Activated T-helper 17 cell treated with anti-CD3 and anti-CD28 coated beads, Interleukin-2, amount 50 U/mL, for 72 hours (primary cell): ENCODE data around the gene SBK2. TPM values are rescaled to one million over a fixed set of nuclear protein-coding genes. Genes with fewer than 3 reads are reported as not detected.
"Not testable (repeated sequence)": the region's sequence is repeated elsewhere in the genome, so short reads cannot be mapped to it uniquely, and the experiment has no call there.

Source experiments
- ATAC-seq: fragments of 150-1000 bp; cut with Tn5 transposase; replicated peaks from 2 replicates; pipeline ENCODE4 v1.10.0; 2021; ENCODE audit warnings: mild to moderate bottlenecking, moderate library complexity
- H3K27ac Mint-ChIP-seq: one replicate; pipeline ENCODE4 v1.8.0; 2022; ENCODE audit warnings: mixed read lengths
- H3K27me3 Mint-ChIP-seq: one replicate; pipeline ENCODE4 v1.8.0; 2022; ENCODE audit warnings: mixed read lengths
- H3K36me3 Mint-ChIP-seq: one replicate; pipeline ENCODE4 v1.8.0; 2022; ENCODE audit warnings: low read depth, mild to moderate bottlenecking, mixed read lengths
- H3K4me1 Mint-ChIP-seq: one replicate; pipeline ENCODE4 v1.8.0; 2022; ENCODE audit warnings: mixed read lengths
- H3K4me3 Mint-ChIP-seq: one replicate; pipeline ENCODE4 v1.8.0; 2022; ENCODE audit warnings: mild to moderate bottlenecking, mixed read lengths
- H3K9me3 Mint-ChIP-seq: one replicate; pipeline ENCODE4 v1.8.0; 2022; ENCODE audit warnings: mixed read lengths
- total RNA-seq, 2 donors: library from RNA; stranded (reverse); gene quantifications; one replicate each; pipeline ENCODE4 v1.2.3, GENCODE V29; 2022

SBK2 gene, protein sequence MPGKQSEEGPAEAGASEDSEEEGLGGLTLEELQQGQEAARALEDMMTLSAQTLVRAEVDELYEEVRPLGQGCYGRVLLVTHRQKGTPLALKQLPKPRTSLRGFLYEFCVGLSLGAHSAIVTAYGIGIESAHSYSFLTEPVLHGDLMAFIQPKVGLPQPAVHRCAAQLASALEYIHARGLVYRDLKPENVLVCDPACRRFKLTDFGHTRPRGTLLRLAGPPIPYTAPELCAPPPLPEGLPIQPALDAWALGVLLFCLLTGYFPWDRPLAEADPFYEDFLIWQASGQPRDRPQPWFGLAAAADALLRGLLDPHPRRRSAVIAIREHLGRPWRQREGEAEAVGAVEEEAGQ
- not detected for total RNA-seq

GRCh38 chr19:55536951-55537740 is at the start of gene SBK2:
Gene SBK2 (minus strand): TSS chr19:55537133. CDS start chr19:55536294, 839 bp downstream.
- H3K4me3 Mint-ChIP-seq, result no peak within 1 kb of the TSS
- H3K4me1 Mint-ChIP-seq, result no peaks in the 10 kb centered on the region
- no peaks in the 10 kb centered on the region for H3K9me3 Mint-ChIP-seq
- H3K27me3 Mint-ChIP-seq, result no peaks in the 10 kb centered on the region
- no peak for ATAC-seq
- H3K27ac Mint-ChIP-seq, result no peak within 1 kb of the TSS
- no peaks in the 10 kb centered on the region for H3K36me3 Mint-ChIP-seq

DNA sequence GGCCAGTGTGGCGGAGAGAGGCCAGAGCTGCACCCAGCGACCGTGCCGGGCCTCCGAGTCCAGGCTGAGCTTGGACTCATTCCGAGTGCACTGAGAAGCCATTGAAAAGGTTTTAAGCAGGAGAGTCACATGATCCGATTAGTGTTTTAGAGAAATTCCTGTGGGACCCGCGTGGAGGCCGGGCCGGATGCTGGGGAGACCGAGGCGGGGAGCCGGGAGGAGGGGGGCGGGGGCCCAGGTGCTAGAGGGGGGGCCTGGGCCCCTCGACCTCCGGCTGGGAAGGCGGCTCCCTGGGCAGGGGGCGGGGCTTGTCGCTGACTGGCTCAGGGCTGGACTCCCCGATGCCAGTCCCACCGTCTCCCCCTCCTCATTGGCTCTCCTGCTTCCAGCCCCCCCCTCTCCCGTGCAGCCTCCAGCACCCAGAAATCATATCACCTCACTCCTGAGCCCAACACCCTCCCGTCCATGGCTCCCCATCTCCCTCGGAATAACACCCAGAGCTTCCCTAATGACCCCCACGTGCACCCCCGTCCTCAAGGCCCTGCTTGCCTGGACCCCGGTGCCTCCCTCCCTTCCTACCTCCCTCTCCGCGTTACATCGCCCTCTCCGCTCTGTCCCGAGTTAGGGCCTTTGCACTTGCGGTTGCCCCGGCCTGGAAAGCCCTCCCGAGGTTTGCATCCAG is 48.9 kb upstream of the SBK2 start:
- H3K9me3 Mint-ChIP-seq, result no peaks in the 10 kb centered on the region
- no peaks in the 10 kb centered on the region for H3K27me3 Mint-ChIP-seq
- H3K4me1 Mint-ChIP-seq, result peaks cover 17% of the 10 kb centered on the region
- H3K27ac Mint-ChIP-seq, result peak overlapping the region; percentile 9
- ATAC-seq, result peak; percentile 24
- peak overlapping the region; percentile 80 for H3K4me3 Mint-ChIP-seq
- H3K36me3 Mint-ChIP-seq, result no peaks in the 10 kb centered on the region

DNA sequence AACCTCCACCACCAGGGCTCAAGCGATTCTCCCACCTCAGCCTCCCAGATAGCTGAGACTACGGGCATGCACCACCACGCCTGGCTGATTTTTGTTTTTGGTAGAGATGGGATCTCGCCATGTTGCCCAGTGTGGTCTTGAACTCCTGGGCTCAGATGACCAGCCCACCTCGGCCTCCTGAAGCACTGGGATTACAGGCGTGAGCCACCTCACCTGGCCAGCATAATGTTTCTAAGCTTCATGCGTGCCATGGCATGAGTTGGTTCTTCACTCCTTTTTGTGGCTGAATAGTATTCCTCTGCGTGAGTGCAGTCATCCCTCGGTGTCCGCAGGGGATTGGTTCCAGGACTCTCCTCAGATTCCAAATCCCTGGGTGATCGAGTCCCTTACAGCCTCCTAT is 47.9 kb upstream of the SBK2 start:
- no peaks in the 10 kb centered on the region for H3K9me3 Mint-ChIP-seq
- ATAC-seq, result no peak
- peak overlapping the region; percentile 80 for H3K4me3 Mint-ChIP-seq
- peaks cover 20% of the 10 kb centered on the region for H3K4me1 Mint-ChIP-seq
- no peaks in the 10 kb centered on the region for H3K27me3 Mint-ChIP-seq
- H3K36me3 Mint-ChIP-seq, result peaks cover 4% of the 10 kb centered on the region
- peak overlapping the region; percentile 9 for H3K27ac Mint-ChIP-seq

DNA sequence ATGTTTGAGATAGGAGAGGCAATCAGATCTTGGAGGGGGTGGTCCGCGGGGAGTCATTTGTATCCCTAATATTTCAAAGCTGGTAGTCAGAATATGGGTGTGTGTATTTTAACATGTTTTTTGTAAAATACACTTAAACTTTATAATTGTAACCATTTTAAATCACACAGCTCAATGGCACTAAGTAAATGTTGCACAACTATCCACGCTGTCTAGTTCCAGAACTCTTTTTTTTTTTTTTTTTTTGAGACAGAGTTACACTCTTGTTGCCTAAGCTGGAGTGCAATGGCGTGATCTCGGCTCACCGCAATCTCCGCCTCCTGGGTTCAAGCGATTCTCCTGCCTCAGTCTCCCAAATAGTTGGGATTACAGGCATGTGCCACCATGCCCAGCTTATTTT is 47.0 kb upstream of the SBK2 start:
- not testable (repeated sequence) for H3K36me3 Mint-ChIP-seq, H3K4me3 Mint-ChIP-seq, H3K27ac Mint-ChIP-seq, ATAC-seq, H3K27me3 Mint-ChIP-seq, H3K9me3 Mint-ChIP-seq
- H3K4me1 Mint-ChIP-seq, result peaks cover 25% of the 10 kb centered on the region

- not testable (repeated sequence) for H3K9me3 Mint-ChIP-seq, ATAC-seq, H3K36me3 Mint-ChIP-seq, H3K27me3 Mint-ChIP-seq, H3K27ac Mint-ChIP-seq
- Mint-ChIP-seq H3K4me1 (peaks cover 25% of the 10 kb centered on the region), H3K4me3 (peak overlapping the region; percentile 79)
Observed at GRCh38 chr19:55582284-55582683, 45.4 kb upstream of the SBK2 start.

- Mint-ChIP-seq H3K36me3 (peaks cover 10% of the 10 kb centered on the region), H3K9me3 (no peaks in the 10 kb centered on the region), H3K27me3 (no peaks in the 10 kb centered on the region), H3K4me1 (peaks cover 25% of the 10 kb centered on the region), H3K27ac (peak overlapping the region; percentile 89), H3K4me3 (peak overlapping the region; percentile 79)
- peak; percentile 20 for ATAC-seq
Observed at GRCh38 chr19:55581823-55582223, 44.9 kb upstream of the SBK2 start.

DNA sequence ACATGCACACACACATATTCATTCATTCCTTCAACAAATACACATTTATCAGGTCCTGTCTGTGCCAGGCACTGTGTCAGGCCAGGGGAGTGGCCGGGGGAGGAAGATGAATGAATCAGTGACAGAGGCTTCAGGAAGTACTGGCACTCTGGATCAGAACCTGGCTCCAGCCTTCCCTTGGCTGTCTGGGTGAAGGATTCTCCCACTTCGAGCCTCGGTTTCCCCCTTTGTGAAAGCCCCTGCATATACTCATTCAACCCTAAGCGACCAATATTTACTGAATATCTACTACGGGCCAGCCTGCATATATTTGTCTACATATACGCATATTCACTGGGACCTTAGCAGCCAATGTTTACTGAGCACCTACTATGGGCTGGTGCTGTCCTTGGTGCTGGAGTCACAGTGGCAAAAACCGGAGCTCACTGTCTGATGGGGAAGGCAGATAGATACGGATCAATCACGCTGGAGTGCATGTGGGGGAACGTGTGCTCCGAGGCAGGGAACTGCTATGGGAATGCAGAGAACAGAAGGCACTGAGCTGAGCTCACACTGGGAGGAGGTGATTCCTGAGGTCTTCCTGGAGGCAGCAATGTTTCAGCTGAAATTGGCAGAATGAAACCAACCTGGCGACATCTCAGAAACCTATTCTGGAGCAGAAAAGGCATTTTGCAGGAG is 44.4 kb upstream of the SBK2 start:
- Mint-ChIP-seq H3K4me3 (peak overlapping the region; percentile 79), H3K9me3 (no peaks in the 10 kb centered on the region), H3K4me1 (peaks cover 25% of the 10 kb centered on the region), H3K27ac (peak overlapping the region; percentile 89), H3K36me3 (peaks cover 10% of the 10 kb centered on the region), H3K27me3 (no peaks in the 10 kb centered on the region)
- peak; percentile 45 for ATAC-seq

DNA sequence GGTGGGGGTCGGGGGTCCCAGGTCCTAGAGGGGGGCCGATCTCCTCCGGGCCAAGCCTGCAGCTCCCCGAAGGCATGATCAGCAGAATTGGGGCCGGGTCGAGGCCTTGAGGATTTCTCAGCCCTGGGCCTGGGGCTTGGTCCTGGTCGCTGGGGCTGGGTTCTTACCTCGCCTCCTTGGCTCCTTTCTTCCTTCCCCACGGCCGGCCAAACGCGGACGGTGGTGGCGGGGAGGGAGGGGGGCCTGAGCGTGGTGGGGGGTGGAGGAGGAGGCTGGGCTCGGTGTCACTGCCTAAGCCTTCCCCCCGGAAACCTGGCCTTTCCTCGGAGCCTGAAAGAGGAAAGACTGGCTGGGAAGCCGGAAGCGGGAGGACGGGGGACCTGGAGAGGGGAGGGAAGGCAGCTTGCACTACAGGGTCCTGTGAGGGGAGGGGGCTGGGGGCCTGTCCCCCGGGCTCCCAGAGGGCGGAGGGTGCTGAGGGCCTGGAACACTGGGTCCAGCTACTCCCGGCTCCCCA is 43.8 kb upstream of the SBK2 start, which contains the start of gene ZNF579:
Gene ZNF579, minus strand, starts transcription at position 221 of the 517 bp plus-strand sequence. CDS start 1,209 bp downstream, outside the sequence.
- peaks cover 25% of the 10 kb centered on the region for H3K4me1 Mint-ChIP-seq
- peak; percentile 79 for ATAC-seq
- H3K4me3 Mint-ChIP-seq, result peak within 1 kb of the TSS; percentile 79
- no peaks in the 10 kb centered on the region for H3K9me3 Mint-ChIP-seq
- H3K27ac Mint-ChIP-seq, result peak within 1 kb of the TSS; percentile 89
- H3K27me3 Mint-ChIP-seq, result no peaks in the 10 kb centered on the region
- H3K36me3 Mint-ChIP-seq, result peaks cover 10% of the 10 kb centered on the region

DNA sequence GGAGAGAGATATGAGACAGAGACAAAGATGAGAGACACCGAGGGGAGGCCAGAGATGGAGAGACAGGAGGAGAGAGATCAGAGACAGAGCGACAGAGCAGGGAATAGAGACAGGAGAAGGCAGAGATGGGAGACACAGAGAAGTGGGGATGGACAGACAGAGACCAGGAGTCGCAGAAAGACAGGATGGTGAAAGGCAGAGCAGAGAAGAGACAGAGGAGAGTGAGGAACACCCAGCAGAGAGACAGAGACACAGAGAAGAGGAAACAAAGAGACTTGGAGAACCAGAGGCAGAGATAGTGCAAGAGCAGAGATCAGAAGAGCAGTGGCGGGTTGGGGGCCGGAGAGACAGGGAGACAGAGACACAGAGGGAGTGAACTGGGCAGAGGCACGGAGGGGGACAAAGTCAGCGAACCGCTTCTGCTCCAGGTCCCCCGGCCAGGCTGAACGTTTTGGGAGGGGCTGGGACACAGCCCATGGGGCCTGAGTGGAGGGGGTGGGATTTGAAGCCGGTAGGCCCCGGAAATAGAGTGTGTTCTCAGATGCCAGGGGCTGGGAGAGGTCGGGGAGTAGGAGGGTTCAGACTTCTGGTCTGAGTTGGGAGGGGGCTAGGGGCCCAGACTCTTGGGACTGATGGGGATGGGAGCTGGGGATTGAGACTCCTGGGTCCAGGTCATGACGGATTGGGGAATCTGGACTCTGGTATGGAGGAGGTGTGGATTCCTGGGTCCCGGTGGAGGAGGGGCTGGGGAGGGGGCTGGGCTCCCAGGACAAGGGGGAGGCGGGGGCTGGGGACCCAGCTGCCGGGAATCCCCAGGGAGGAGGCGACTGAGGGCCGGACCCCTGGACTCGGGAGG is 43.1 kb upstream of the SBK2 start:
- Mint-ChIP-seq H3K27ac (peak overlapping the region; percentile 89), H3K9me3 (no peaks in the 10 kb centered on the region)
- ATAC-seq, result peak; percentile 42

GRCh38 chr19:55578761-55579747 is 42.1 kb upstream of the SBK2 start:
- Mint-ChIP-seq H3K9me3 (no peaks in the 10 kb centered on the region), H3K4me1 (peaks cover 19% of the 10 kb centered on the region), H3K36me3 (peaks cover 10% of the 10 kb centered on the region), H3K27me3 (no peaks in the 10 kb centered on the region), H3K27ac (peak overlapping the region; percentile 89), H3K4me3 (peak overlapping the region; percentile 79)
- no peak for ATAC-seq

More for the DNA sequence above, 43.1 kb upstream of the SBK2 start:
- Mint-ChIP-seq H3K36me3 (peaks cover 10% of the 10 kb centered on the region), H3K4me3 (peak overlapping the region; percentile 79), H3K27me3 (no peaks in the 10 kb centered on the region), H3K4me1 (peaks cover 19% of the 10 kb centered on the region)

DNA sequence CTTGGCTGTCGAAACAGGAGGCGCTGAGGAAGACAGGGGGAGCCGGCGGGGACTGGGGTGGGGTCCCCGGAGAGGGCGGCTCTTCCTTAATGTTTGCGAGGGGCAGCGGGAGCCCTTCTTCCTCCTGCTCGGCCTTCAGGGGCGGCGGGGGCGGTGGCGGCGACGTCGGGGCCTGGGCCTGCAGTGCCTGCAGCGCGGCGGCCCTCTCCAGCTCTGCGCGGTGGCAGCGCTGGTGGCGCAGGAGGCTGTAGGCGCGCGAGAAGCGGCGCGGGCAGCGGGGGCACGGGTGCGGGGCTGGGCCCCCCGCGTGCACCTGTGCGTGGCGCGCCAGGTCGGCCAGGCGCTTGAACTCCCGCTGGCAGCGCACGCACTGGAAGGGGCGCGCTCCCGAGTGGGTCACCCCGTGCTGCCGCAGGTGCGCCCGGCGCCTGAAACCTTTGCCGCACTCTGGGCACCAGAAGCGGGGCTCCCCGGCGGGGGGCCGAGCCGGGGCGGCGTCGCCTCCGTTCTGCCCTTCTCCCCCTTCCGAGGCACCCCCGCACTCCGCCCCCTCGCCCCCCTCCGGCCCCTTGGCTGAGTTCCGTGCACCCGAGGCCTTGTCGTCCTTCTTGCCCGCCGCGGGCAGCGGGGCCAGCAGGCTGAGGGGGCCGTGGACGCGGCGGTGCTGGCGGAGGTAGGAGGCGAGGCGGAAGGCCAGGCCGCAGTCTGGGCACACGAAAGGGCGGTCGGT is 41.3 kb upstream of the SBK2 start:
- Mint-ChIP-seq H3K9me3 (no peaks in the 10 kb centered on the region), H3K27ac (no peak overlapping the region), H3K27me3 (no peaks in the 10 kb centered on the region), H3K4me3 (no peak overlapping the region), H3K4me1 (peaks cover 19% of the 10 kb centered on the region), H3K36me3 (peaks cover 10% of the 10 kb centered on the region)
- no peak for ATAC-seq

- no peak overlapping the region for H3K4me3 Mint-ChIP-seq
- H3K4me1 Mint-ChIP-seq, result peaks cover 15% of the 10 kb centered on the region
- peaks cover 10% of the 10 kb centered on the region for H3K36me3 Mint-ChIP-seq
- H3K9me3 Mint-ChIP-seq, result no peaks in the 10 kb centered on the region
- no peak for ATAC-seq
- H3K27ac Mint-ChIP-seq, result no peak overlapping the region
- no peaks in the 10 kb centered on the region for H3K27me3 Mint-ChIP-seq
Observed at GRCh38 chr19:55576746-55577145, 39.8 kb upstream of the SBK2 start.
